HCT116 (cell line): Measurements from ENCODE around the gene RAI2. TPM values are rescaled to one million over a fixed set of nuclear protein-coding genes. Genes with fewer than 3 reads are reported as not detected.

Experiments
- ATAC-seq: fragments of 200-7000 bp; cut with Tn5 transposase; 2 replicates; pipeline ENCODE4 v1.9.1; 2020; ENCODE audit warnings: mild to moderate bottlenecking, moderate library complexity
- BruUV-seq: library from RNA; stranded (reverse); fragments of 400-500 nt; replicated peaks from 2 replicates; lab custom pipeline; 2021; lab: Mats Ljungman, UMichigan
- CTCF ChIA-PET: fragments of 300-600 bp; sonication (Branson Sonifier 250); formaldehyde crosslinking; loops from one replicate; lab custom pipeline; 2021; ENCODE audit warnings: antibody characterized with exemption; lab: Charles Lee
- POLR2A ChIA-PET: fragments of 300-600, 350-600 bp; sonication (Branson Sonifier 250); formaldehyde crosslinking; loops from one replicate; lab custom pipeline; 2021; ENCODE audit warnings: antibody characterized with exemption; lab: Charles Lee
- RAD21 ChIA-PET, 2 experiments: fragments of 300-600 bp; sonication (Branson Sonifier 250); formaldehyde crosslinking; loops; one replicate each; lab custom pipeline; 2023; ENCODE audit warnings: low total read pairs in 2 of 2; ENCODE audit not compliant: uncharacterized antibody in 2 of 2, unreplicated experiment in 2 of 2, low non-redundant PET in 1 of 2; lab: Charles Lee
- DNase-seq: peaks from one replicate; pipeline ENCODE4 v3.0.0-alpha.2; 2010; ENCODE audit warnings: low read depth, low spot score
- H2AFZ ChIP-seq: fragments of 200-600 bp; shearing (Covaris generic), sonication (generic); 2 replicates; pipeline ENCODE4 v1.6.1; 2017; ENCODE audit warnings: low read depth, mixed run types, mixed read lengths, antibody characterized with exemption, low read length; ENCODE audit not compliant: poor library complexity, severe bottlenecking
- H3K27ac ChIP-seq: 2 replicates; pipeline ENCODE4 v1.5.1; 2012; ENCODE audit warnings: low read depth, low read length
- H3K27me3 ChIP-seq: fragments of 200-600 bp; sonication (generic); 2 replicates; pipeline ENCODE4 v1.6.1; 2016; ENCODE audit warnings: mixed run types, low read length, mixed read lengths; ENCODE audit not compliant: insufficient read depth
- H3K36me3 ChIP-seq, 2 experiments: fragments of 200-500 bp in 1 of 2; fragments of 200-600 bp in 1 of 2; sonication (Bioruptor generic) in 1 of 2; sonication (generic) in 1 of 2; 2 replicates each; pipeline versions ENCODE4 v1.5.1 to v1.6.1; 2014 to 2016; ENCODE audit warnings: low read length in 2 of 2, inconsistent platforms in 1 of 2, mixed read lengths in 1 of 2, mixed run types in 1 of 2; ENCODE audit not compliant: insufficient read depth in 2 of 2, control insufficient read depth in 1 of 2
- H3K4me1 ChIP-seq, 2 experiments: fragments of 200-600 bp in 1 of 2; sonication (generic) in 1 of 2; 2 replicates each; pipeline versions ENCODE4 v1.5.1 to v1.6.1; 2012 to 2017; ENCODE audit warnings: low read length in 2 of 2, inconsistent platforms in 1 of 2, mild to moderate bottlenecking in 1 of 2, mixed read lengths in 1 of 2, mixed run types in 1 of 2, moderate library complexity in 1 of 2; ENCODE audit not compliant: insufficient read depth in 2 of 2, control insufficient read depth in 1 of 2
- H3K4me2 ChIP-seq: fragments of 200-600 bp; sonication (generic); 2 replicates; pipeline ENCODE4 v1.6.1; 2017; ENCODE audit warnings: mixed run types, low read length, mixed read lengths
- H3K4me3 ChIP-seq, 2 experiments: fragments of 200-600 bp in 1 of 2; sonication (generic) in 1 of 2; replicated peaks in 1 of 2; 2 replicates each; pipeline ENCODE4 v1.5.1; 2011 to 2016; ENCODE audit warnings: low read length in 2 of 2, control low read depth in 1 of 2, low read depth in 1 of 2, mild to moderate bottlenecking in 1 of 2, mixed read lengths in 1 of 2, mixed run types in 1 of 2
- H3K79me2 ChIP-seq: fragments of 200-600 bp; sonication (generic); 2 replicates; pipeline ENCODE4 v1.6.1; 2017; ENCODE audit warnings: mild to moderate bottlenecking, mixed run types, low read length, moderate library complexity, mixed read lengths; ENCODE audit not compliant: insufficient read depth
- H3K9ac ChIP-seq: fragments of 200-600 bp; sonication (generic); 2 replicates; pipeline ENCODE4 v1.6.1; 2016; ENCODE audit warnings: low read length, mixed read lengths
- H3K9me2 ChIP-seq: fragments of 200-600 bp; sonication (generic), shearing (Covaris generic); 2 replicates; pipeline ENCODE4 v1.6.1; 2017; ENCODE audit warnings: mixed run types, mild to moderate bottlenecking, moderate library complexity; ENCODE audit not compliant: insufficient read depth
- H3K9me3 ChIP-seq, 2 experiments: fragments of 200-500 bp in 1 of 2; fragments of 200-600 bp in 1 of 2; sonication (Bioruptor generic) in 1 of 2; sonication (generic) in 1 of 2; 2 replicates each; pipeline ENCODE4 v1.6.1; 2014 to 2017; ENCODE audit warnings: low read length in 2 of 2, mixed read lengths in 2 of 2, inconsistent platforms in 1 of 2, low read depth in 1 of 2, mild to moderate bottlenecking in 1 of 2, mixed run types in 1 of 2, moderate library complexity in 1 of 2; ENCODE audit not compliant: control insufficient read depth in 1 of 2, insufficient read depth in 1 of 2
- H4K20me1 ChIP-seq: fragments of 200-600 bp; sonication (generic), shearing (Covaris generic); 2 replicates; pipeline ENCODE4 v1.6.1; 2017; ENCODE audit warnings: mixed run types, mild to moderate bottlenecking, moderate library complexity; ENCODE audit not compliant: insufficient read depth
- CBX3 ChIP-seq: IDR thresholded peaks from 2 replicates; pipeline ENCODE4 v1.6.1; 2012; ENCODE audit warnings: low read depth
- CTCF ChIP-seq, 3 experiments: fragments of 200-600 bp in 1 of 3; sonication (generic) in 1 of 3; IDR thresholded peaks in 2 of 3; conservative IDR thresholded peaks in 1 of 3; 2 replicates each; pipeline ENCODE4 v1.5.1; 2012 to 2017; ENCODE audit warnings: low read depth in 2 of 3, low read length in 2 of 3, antibody characterized with exemption in 1 of 3, borderline replicate concordance in 1 of 3, control low read depth in 1 of 3, mild to moderate bottlenecking in 1 of 3, mixed read lengths in 1 of 3, mixed run types in 1 of 3, moderate library complexity in 1 of 3; ENCODE audit not compliant: insufficient read depth in 1 of 3
- EGR1 ChIP-seq: IDR thresholded peaks from 2 replicates; pipeline ENCODE4 v1.6.1; 2012; ENCODE audit warnings: low read depth
- EZH2 ChIP-seq: fragments of 200-600 bp; sonication (generic); IDR thresholded peaks from 2 replicates; pipeline ENCODE4 v1.6.1; 2017; ENCODE audit warnings: antibody characterized with exemption, mixed run types
- EZH2phosphoT487 ChIP-seq: fragments of 200-600 bp; IDR thresholded peaks from 2 replicates; pipeline ENCODE4 v1.6.1; 2018; ENCODE audit warnings: antibody characterized with exemption, borderline replicate concordance
- FOSL1 ChIP-seq: IDR thresholded peaks from 2 replicates; pipeline ENCODE4 v1.6.1; 2012; ENCODE audit warnings: low read depth
- JUND ChIP-seq: IDR thresholded peaks from 2 replicates; pipeline ENCODE4 v1.6.1; 2012
- MAX ChIP-seq: IDR thresholded peaks from 2 replicates; pipeline ENCODE4 v1.6.1; 2012
- POLR2AphosphoS5 ChIP-seq: IDR thresholded peaks from 2 replicates; pipeline ENCODE4 v1.6.1; 2011; ENCODE audit warnings: mild to moderate bottlenecking, low read depth, low read length, moderate library complexity
- REST ChIP-seq: IDR thresholded peaks from 2 replicates; pipeline ENCODE4 v1.6.1; 2012; ENCODE audit warnings: low read depth
- SIN3A ChIP-seq: IDR thresholded peaks from 2 replicates; pipeline ENCODE4 v1.6.1; 2012; ENCODE audit warnings: low read depth
- SP1 ChIP-seq: IDR thresholded peaks from 2 replicates; pipeline ENCODE4 v1.6.1; 2012; ENCODE audit warnings: low read depth
- SRF ChIP-seq: IDR thresholded peaks from 2 replicates; pipeline ENCODE4 v1.6.1; 2012; ENCODE audit warnings: low read depth
- YY1 ChIP-seq: IDR thresholded peaks from 2 replicates; pipeline ENCODE4 v1.6.1; 2011; ENCODE audit warnings: low read length, low read depth, moderate library complexity, mild to moderate bottlenecking; ENCODE audit not compliant: insufficient replicate concordance; ENCODE audit errors: extremely low read depth
- ZFX ChIP-seq: fragments of 450-650 bp; IDR thresholded peaks from 2 replicates; pipeline ENCODE4 v1.6.1; 2017
- ZNF274 ChIP-seq: fragments of 200-500 bp; sonication (Bioruptor generic); IDR thresholded peaks from 2 replicates; pipeline ENCODE4 v1.6.1; 2014; ENCODE audit warnings: mild to moderate bottlenecking, low read depth, low read length, inconsistent platforms
- intact Hi-C: fragments of 100-400 bp; cut with micrococcal nuclease; formaldehyde crosslinking; loops from 2 replicates; pipeline ENCODE4 v1.10.0; 2022
- total RNA-seq: library from RNA; stranded (reverse); gene quantifications from one replicate; pipeline ENCODE4 v1.2.1, GENCODE V29; 2021; ENCODE audit not compliant: unreplicated experiment
- TF ChIP-seq, protein P1 (sequence below): IDR thresholded peaks from 2 replicates; pipeline ENCODE4 v1.6.1; 2012
- TF ChIP-seq, protein P2 (sequence below): IDR thresholded peaks from 2 replicates; pipeline ENCODE4 v1.6.1; 2011; ENCODE audit warnings: mild to moderate bottlenecking, low read length, moderate library complexity; ENCODE audit not compliant: insufficient replicate concordance; ENCODE audit errors: extremely low read depth

Gene RAI2
- total RNA-seq, 1 experiment from 2014 or later = not detected

- no TSS peak for BruUV-seq
- Histone ChIP-seq H3K36me3 (no peaks in the 10 kb centered on the region), H3K27me3 (peaks cover 27% of the 10 kb centered on the region; the same call in 1 of the 2 replicates), H3K9me2 (no peaks in the 10 kb centered on the region), H3K9ac (no peak overlapping the region), H3K4me3 (no peak overlapping the region), H3K4me1 (no peaks in the 10 kb centered on the region)
- DNase-seq = no peak
- no peak for ATAC-seq
- ChIA-PET CTCF (no interaction called here), POLR2A (no interaction called here)
- TF ChIP-seq CBX3 (no peak), EZH2 (no peak), CTCF (IDR thresholded peaks at IDR 0.05 in 2 of 3, conservative IDR thresholded peaks at IDR 0.05 in 1 of 3; ENCODE audit: borderline replicate concordance in 1 of 3, insufficient read depth in 1 of 3, low read depth in 2 of 3, low read length in 2 of 3) (no peak), YY1 (no peak), SRF (no peak), FOSL1 (no peak), POLR2AphosphoS5 (no peak), JUND (no peak), EGR1 (no peak), REST (no peak), ZFX (no peak), SP1 (no peak), EZH2phosphoT487 (no peak), MAX (no peak), SIN3A (no peak), ZNF274 (no peak)
- TF ChIP-seq, protein P1, sequence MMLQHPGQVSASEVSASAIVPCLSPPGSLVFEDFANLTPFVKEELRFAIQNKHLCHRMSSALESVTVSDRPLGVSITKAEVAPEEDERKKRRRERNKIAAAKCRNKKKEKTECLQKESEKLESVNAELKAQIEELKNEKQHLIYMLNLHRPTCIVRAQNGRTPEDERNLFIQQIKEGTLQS = no peak
- TF ChIP-seq, protein P2, sequence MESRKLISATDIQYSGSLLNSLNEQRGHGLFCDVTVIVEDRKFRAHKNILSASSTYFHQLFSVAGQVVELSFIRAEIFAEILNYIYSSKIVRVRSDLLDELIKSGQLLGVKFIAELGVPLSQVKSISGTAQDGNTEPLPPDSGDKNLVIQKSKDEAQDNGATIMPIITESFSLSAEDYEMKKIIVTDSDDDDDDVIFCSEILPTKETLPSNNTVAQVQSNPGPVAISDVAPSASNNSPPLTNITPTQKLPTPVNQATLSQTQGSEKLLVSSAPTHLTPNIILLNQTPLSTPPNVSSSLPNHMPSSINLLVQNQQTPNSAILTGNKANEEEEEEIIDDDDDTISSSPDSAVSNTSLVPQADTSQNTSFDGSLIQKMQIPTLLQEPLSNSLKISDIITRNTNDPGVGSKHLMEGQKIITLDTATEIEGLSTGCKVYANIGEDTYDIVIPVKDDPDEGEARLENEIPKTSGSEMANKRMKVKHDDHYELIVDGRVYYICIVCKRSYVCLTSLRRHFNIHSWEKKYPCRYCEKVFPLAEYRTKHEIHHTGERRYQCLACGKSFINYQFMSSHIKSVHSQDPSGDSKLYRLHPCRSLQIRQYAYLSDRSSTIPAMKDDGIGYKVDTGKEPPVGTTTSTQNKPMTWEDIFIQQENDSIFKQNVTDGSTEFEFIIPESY = no peak
- TF ChIP-seq, all 23 proteins: peak for 0
- no peak overlapping the region for H3K4me2 ChIP-seq
- H4K20me1 ChIP-seq = no peaks in the 10 kb centered on the region
- no peak overlapping the region for H3K27ac ChIP-seq
- RAD21 ChIA-PET = no interaction called here
- no peaks in the 10 kb centered on the region for H3K79me2 ChIP-seq
- intact Hi-C loops = no loop called here
- no peak overlapping the region for H2AFZ ChIP-seq
- no peaks in the 10 kb centered on the region for H3K9me3 ChIP-seq
These were observed 92.1 kb downstream of the RAI2 start for GRCh38 chrX:17768997-17769396.
